Stimulated activated CD4-positive, alpha-beta T cell treated with anti-CD3 and anti-CD28 coated beads, TNF-alpha, amount 100 ng/mL, for 24 hours (primary cell): ENCODE results near the gene COL7A1.

Experiments
- DNase-seq, 3 experiments: peaks; one replicate each; pipeline ENCODE4 v3.0.0-alpha.2; 2020; ENCODE audit warnings: low read depth in 3 of 3

The COL7A1 gene

DNA sequence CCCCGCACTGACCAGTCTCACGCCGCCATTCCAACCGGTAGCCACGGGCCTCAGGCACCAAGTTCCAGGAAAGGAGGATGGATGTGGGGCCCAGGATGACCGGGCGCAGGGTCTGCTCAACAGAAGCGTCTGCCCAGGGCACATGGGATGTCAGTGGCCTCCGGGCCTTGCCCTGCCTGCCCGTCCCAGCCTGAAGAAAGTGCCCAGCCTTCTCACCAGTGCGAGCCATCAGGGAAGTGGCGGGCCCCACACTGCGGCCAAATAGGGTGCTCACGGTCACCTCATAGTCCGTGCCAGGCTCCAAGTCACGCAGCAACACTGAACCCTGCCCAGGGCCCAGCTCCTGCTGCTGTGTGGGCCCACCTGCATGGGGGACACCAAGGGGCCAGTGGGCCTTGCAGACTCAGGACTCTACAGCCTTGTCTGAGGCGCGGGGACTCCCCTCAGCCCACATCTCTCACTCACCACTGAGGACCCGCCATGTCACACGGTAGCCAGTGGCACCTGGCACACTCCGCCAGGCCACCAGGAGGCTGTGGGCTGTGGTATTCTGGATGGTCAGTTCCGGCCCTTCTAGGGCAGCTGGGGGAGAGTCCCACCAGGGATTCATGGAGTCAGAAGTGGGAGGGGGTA lies 3.1 kb downstream of the COL7A1 start:
- DNase-seq, result no peak

DNA sequence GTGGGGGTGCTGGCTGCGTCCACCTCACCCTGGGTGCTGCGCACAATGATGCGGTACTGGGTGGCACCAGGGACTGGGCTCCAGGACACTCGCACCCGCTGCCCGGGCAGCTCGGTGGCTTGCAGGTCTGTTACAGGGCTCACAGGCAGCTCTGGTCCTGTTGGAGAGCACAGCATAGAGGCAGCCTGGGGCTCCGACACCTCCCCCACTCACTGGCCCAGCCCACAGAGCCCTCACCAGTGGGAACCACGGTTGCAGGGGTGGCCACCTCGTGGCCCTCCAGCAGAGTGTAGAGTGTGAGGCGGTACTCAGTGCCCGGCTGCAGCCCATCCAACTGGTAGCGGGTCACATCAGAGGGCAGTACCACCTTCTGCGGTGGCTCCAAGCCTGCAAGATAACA lies 3.7 kb downstream of the COL7A1 start:
- DNase-seq, result no peak

DNA sequence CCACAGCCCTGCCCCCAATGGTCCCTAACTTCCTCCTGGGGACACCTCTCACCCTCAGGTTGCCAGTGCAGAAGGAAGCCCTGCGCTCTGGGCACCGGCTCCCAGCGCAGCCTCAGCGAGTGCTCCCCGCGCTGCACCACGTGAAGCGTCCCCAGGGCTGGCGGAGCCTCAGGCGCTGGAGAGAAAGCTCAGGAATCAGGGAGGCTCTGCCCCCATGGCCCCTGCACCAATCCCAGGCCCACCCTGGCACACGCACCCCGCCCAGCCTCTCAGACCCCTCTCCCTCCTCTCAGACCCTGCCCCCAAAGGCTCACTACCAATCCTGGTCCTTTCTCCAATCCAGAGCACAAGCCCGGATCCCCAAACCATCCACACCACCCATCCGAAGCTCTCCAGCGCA lies 6.9 kb downstream of the COL7A1 start:
- no peak for DNase-seq

DNA sequence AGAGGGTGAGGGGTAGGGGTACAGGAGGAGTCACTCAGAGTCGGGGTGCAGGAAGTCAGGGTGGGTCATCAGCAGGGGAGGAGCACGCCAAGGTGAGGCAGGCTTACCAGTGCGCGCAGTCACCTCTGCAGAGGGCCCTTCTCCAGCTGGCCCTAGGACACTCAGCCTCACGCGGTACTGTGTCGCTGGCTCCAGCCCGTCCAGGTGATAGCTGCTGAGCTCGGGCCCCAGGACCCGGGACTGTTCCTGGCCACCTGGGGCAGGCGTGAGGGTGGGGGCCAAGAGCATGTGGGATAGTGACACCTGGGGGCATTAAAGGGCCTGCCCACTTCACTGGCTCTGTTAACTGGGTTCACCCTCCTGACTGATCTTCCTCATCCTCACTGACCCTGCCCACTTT lies 7.4 kb downstream of the COL7A1 start:
- no peak for DNase-seq

DNA sequence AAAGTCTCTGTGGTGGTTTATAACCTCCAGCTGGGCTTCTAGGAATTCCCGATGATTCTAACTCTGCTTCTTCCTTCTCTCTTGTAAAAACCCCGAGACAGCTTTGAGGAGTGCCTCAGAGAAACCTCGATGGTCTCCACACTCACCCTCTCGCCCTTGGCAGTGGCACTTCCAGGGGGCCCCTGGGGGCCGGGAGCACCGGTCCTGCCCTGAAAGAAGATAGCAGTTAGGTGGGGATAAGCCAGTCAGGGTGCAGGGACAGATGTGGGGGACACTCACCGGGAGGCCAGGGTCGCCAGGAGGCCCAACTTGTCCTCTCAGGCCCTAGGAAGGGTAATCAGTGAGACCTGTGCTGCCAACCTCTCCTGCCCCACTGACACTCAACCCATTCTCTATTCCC lies 9.7 kb downstream of the COL7A1 start:
- DNase-seq, result no peak

DNA sequence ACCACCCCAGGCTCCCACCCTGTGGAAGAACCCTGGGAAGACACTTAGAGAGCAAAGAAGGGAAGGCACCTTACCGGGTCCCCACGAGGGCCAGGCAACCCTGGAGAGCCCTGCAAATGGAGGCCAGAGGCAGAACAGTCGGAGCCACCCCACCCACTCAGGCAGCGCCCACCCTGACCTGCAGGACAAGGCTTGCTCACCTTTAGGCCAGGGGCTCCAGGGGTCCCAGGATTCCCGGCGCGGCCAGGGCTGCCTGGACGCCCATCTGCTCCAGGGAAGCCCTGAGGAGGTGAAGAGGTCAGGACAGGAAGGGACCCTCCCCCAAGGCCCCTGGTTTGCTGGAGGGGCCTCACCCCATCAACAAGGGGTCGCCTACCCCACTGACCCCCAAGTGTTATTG lies 10.3 kb downstream of the COL7A1 start:
- no peak for DNase-seq

DNA sequence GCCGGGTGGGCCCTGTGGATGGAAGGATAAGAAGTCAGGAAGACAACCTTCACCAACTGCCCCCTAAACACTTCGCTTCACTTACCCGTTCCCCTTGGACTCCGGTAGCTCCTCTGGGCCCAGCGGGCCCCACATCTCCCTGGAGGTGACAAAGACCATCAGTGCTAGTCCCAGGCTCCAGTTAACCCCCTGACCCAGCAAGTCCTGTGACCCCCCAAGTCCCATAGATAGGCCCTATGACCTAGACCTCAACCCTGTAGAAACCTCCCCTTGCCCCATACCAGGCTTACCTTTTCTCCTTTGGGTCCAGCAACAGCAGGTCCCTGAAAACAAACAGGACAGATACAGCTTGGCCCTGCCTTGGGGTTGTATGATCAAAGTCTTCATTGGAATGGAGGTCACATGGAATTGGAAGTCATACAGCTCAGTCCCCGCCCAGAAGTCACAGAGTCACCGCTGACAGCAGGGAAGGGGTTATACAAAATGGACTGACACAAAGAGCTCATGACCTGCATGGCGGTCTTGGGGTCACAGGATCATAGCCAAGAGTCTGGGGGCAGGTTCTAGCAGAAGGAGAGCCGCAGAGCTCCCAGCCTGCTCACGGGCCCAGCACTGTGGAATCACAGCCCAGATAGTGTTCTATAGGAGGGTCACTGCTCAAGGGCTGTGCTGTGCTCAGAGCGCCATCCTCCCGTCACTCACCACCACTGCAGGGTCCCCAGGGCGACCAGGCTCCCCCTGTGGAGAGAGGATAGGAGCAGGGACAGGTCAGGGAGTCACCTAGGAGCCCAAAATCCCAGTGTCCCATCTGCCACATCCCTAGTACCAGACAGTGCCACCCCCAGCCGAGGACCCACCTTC lies 13.3 kb downstream of the COL7A1 start:
- no peak for DNase-seq

DNA sequence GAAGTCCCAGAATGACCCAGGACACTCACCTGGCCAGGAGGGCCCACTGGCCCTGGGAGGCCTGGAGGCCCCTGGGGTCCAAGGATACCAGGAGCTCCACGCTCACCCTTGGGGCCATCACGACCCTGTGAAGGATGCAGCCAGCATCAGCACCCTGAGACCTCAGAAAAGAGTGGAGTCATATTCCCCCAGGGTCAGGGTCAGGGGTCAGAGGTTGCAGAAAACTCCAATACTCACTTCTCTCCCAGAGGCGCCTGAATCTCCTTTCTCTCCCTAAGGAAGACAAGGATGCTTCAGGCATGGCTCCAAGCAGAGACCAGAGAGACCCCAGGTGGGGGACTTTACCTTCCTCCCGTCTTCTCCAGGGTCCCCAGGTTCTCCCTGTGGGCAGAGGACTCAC lies 18.5 kb downstream of the COL7A1 start:
- no peak for DNase-seq

DNA sequence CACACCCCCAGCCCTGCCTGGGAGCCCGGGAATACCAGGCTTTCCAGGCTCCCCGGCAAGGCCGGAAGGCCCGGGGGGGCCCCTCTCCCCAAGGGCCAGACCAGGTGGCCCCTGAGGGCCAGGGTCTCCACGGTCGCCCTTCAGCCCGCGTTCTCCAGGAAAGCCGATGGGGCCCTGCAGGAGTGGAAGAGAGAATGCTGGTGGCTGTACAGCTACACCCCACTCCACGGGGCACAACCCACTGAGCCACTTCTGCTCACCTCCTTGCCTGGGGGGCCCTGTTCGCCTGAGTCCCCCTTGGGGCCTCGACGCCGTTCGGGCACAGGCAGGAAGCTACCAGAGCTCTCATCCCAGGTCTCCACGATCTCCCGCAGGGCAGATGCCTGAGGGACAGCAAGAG lies 19.8 kb downstream of the COL7A1 start:
- no peak for DNase-seq

DNA sequence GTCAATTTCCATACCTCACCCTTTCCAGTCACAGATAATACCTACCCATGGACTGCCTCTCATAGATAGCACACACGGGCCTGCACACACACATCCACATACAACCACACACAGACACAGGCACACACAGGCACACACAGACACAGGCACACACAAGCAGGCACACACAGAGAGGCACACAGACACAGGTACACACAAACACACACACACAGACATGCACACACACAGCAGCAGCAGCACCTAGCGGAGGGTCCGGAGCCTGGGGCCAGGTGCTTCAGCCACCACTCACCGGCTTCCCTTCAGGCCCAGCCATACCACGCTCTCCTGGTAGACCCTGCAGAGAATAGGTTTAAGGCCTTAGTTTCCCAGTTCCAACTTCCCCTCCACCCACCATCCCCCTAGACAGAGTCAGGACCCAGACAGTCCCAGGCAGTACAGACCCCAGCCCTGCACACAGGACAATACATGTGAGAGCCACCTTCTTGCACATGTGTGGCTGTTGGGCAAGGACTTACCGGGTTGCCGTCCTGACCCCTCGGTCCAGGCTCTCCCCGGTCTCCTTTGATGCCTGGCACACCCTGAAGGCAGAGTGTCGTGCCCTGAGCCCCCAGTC lies 21.1 kb downstream of the COL7A1 start:
- DNase-seq, result no peak

DNA sequence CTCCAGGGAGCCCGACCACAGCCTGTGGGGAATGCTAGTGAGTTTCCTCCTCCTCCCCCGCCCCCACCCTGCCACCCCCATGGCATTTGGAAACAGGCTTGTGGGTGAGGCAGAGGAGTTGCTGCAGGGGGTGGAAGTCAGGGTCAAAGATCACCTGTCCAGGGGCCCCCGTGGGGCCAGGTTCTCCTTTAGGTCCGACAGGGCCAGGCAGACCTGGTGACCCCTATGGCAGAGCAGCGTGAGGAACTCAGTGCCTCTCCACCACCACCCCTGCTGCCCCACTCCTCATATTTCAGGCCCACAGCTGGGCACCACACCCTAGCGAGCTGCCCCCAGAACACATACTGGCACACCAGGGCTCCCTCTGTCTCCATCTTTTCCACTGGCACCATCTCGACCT lies 22.6 kb downstream of the COL7A1 start:
- no peak for DNase-seq

DNA sequence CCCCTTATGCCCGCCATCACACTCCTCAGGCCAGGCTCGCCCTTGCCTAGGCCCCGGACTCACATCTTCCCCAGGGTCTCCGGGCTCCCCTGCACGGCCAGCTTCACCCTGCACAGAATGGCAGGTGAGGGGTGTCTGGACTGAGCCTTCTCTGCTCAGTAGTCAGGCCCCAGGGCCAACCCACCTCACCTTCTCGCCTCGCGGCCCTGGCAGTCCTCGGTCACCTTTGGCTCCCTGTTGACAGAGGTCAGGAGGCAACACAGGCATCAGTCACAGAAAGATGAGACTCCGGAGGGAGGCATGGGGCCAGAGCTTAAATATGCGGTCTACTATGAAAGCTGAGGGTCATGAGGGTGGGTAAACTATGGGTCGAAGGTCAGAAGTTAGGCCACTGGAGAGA lies 23.2 kb downstream of the COL7A1 start:
- DNase-seq, result no peak

DNA sequence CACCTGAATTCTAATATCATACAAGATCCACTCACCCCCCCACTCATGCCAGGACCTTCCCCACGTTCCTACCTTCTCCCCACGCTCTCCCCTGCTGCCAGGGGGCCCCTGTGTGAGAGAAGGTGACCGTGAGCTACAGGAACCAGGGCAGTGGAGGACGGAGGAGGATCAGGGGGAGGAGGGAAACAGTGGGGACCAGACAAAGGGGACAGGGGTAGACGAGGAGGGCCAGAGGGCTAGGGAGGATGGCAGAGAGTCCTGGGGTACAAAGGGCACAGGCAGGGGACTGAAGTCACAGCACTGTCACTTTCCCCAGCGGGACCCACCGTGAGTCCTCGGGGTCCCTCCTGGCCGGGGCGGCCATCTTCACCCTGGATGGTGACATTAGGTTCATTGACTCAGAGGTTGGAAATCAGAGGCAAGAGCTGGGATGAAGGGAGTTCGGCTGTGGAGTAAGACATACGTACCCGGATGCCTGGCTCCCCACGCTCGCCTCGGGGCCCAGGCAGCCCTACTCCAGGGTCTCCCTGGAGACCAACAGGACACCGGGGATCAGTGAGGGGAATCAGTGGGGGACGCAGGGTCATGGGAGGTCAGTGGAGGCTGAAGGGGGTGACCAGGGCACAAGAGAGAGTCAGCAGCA lies 25.2 kb downstream of the COL7A1 start:
- no peak for DNase-seq

DNA sequence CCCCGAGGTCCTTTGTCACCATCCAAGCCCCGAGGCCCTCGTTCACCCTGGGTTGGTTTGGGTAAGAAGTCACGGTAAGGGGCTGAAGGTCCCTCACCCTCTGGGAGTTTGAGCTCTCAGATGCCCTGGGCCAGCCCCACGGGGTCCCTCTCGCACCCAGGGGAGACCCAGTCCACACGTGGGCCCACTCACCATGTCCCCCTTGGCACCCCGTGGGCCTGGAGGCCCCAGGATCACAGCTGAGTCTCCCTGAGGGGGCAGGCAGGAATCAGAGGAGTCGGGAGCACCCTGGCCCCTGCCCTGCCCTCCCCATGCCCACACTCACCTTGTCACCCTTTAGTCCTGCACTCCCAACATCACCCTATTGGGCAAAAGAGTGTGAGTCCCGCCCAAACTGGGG lies 25.7 kb downstream of the COL7A1 start:
- DNase-seq, result no peak

DNA sequence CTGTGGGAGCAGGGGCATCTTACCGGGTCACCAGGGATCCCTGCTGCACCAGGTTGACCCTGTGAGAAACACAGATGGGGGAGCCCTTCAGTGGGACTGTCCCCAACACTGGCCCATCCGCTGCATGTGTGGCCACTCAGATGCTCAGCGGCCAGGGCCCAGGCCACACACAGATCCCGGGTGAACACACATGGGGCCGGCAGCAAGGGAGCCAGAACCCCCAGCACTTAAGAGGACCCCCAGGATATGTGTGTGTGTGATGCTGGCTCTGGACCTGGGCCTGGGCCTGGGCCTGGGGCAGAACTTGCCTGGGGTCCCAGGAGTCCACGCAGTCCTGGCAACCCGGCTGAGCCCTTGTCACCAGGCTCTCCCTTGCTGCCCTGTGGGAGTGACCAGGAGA lies 26.7 kb downstream of the COL7A1 start:
- DNase-seq, result no peak

DNA sequence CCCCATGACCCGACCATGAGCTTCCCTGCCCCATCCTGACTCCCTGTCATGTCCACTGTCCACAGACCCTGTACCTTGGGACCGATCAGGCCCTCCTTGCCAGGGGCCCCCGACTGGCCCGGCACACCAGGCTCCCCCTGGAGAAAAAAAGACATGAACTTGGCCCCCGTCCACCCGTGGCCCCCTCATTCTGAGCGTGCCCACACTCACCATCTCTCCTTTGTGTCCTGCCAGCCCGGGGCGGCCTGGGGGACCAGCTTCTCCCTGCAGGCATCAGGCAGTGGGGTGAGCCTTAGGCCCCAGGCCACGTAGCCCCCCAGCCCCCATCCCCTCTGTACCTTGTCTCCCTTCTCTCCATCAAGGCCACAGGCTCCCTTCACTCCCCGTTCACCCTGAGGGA lies 27.6 kb downstream of the COL7A1 start:
- no peak for DNase-seq

DNA sequence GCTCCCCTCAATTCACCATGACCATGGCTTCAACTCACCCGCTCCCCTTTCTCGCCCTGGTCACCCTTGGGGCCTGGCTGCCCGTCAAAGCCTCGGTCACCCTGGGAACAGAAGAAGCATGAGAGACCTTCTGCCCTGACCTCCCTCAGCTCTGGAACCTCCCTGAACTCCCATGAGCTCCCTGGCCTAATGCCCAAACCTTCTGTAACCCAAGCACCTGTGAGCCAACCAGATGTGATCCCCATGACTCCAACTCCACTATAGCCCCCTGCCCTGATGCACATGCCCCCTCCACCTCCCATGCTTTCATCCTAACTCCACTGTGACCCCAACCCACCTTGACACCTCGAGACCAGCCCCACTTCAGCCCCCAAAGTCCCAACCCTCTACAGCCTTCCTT lies 28.0 kb downstream of the COL7A1 start:
- DNase-seq, result no peak

DNA sequence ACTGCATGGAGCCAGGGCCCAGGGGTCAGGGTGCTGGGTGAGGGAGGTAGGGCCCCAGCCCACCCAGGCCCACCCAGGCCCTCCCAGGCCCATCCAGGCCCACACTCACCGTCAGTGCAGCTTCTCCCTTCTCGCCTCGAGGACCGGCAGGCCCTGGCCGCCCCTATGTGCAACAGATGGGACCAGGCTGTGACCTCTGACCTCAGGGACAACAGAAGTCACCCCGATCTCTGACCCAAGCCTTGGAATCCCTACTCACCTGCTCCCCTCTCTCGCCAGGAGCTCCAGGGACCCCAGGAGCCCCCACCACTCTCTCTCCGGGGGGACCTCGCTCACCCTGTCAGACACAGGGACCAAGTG lies 28.7 kb downstream of the COL7A1 start:
- DNase-seq, result no peak

DNA sequence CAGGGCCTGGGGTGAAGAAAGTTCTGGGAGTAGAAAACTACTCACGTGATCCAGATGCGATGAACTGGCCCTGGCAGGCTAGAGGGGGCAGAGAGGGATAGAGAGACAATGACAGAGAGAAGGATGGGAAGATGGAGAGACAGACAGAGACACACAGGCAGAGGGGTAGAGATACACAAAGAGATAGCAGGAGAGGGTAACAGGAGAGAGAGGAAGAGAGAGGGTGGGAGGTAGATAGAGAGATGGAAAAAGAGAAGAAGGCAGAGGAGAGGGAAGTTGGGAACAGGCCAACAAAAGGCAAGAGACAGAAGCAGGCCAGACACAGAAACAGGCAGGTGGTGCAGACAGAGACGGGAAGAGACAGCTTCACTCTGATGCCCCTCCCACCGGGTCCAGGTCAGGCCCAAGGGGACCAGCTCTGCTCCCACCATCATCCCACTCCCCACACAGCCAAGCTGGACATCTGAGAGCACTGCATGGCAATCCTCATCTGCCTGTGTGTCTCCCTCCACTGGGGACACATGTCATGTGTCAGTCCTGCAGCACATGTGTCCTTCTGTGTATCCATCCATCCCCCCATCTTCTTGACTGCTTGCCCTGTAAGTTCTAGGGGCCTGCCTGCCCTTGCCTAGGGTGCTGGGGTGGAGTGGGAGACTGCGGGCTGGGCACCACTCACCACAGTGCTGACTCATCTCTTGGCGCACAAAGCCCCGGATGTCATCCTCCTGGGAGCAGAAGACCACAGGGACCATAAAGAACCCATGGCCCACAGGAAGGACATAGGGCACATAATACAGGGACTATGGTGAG lies 29.3 kb downstream of the COL7A1 start:
- no peak for DNase-seq

DNA sequence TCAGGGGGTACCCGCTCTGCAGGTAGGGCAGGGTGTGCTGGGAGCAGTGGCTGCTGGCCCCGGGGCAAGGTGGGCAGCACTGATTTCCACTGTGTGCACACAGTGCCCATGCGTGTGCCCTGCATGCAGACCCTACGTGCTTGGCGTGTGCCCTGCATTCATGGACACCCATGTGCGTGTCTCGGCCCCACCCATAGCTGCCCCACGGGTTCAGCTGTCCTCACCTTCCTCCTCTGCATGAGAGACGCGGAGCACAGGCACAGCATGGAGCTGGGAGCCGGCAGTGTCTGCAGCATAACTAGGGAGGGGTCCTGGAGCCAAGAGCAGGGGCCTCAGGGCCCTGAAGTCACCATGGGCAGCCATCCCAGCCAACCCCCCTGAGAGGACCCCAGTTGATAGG lies 29.9 kb downstream of the COL7A1 start:
- no peak for DNase-seq

DNA sequence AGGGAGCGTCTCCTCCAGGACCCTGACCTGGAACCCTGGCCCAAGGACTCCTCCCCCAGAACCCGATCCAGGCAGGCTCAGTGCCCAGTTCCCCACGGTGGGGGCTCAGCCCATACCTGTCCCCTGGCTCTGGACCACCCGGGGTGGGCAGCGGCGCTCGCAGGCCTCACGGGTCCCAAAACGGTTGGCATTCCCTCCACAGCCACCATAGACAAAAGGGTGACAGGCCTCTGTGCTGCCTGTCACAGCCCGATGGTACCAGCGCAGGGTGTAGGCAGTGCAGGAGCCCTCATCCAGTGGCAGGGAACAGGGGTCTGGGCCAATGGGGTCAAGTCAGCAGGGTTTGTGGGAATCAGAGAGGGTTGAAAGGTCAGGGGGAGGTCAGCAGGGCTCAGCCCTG lies 30.5 kb downstream of the COL7A1 start:
- no peak for DNase-seq

DNA sequence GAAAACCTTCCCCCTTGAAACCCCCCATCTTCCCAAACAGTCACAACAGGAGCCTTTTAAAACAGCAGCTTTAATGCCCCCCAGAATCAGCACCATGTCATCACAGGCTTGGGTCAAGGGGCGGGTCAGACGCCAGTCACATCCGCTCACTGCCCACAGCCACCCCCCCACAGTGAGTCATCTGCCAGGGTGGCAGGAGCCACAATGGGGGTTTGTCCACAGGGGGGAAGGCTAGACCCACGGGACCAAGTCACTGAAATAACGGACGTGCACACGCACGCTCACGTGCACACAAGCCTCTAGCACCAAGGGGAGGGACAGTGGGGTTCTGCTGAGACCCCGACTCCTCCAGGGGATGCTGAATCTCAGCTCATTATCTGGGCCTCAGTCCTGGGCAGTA lies 31.1 kb downstream of the COL7A1 start:
- DNase-seq, result no peak
